SHP77 (cell line): Measurements from ENCODE around the gene ZNF362.
"Not testable (repeated sequence)": the region's sequence is repeated elsewhere in the genome, so short reads cannot be mapped to it uniquely, and the experiment has no call there.

Experiments used
- DNase-seq, 2 experiments: peaks; one replicate each; lab custom pipeline; 2025; lab: John Stamatoyannopoulos, UW

Gene ZNF362

DNA sequence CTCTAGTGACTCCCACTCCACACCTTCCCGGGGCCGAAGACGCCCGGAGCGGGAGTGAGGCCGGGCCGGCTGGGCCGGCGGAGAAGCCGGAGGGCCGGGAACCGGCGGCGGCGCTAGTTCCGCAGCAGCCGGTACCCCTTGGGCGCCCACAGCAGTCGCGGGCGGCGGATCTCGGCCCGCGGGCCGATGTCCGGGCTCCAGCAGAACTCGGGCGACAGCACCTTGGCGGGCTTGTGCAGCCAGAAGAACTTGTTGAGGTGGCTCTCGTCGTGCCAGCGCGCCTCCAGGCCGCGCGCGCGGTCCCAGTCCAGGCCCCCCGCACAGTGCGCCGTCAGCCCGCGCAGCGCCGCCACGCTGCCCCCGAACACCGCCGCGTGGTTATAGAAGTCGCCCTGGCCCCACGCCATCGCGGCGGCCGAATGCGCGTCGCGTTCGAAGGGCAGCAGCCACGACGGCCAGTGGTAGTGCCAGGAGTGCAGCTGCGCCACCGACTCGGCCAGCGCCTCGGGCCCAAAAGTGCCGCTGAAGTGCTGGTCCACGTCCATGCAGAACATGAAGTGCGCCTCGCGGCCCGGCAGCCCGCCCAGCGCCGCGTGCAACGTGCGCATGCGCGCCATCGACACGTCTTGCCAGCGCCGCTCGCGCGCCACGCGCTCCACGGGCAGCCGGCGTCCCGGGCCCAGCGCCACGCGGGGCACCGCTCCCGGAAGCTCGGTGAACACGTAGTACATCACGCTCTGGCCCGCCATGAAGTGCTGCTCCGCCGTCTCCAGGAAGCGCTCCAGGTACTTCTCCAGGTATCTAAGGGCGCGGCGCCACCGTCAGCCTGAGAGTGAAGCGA, 50.6 kb downstream of the ZNF362 start:
- DNase-seq: no peak

- no peak for DNase-seq
These were observed 51.2 kb downstream of the ZNF362 start for GRCh38 chr1:33307494-33307864.

- not testable (repeated sequence) for DNase-seq
These were observed 53.1 kb downstream of the ZNF362 start for GRCh38 chr1:33309351-33309750.

DNA sequence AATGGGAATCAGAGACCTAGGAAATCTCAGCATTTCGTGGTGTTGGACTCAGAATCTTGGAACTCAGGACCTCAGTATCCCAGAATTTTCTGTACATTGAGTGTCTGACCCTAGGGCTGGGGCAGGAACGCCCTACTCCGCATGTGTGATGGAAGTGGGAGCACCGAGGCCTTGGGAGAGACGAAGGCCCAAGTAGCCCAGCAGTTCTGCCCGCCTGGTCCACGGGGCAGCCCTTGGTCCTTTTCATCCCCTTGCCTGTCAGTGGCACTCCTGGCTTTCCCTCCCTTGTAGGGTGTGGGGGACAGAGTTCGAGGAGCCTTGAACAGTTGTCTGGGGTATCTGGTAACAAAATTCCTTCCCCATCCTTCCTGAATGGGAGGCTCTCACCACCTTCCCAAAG, 54.4 kb downstream of the ZNF362 start:
- DNase-seq: no peak

GRCh38 chr1:33311706-33312412, 55.6 kb downstream of the ZNF362 start:
- DNase-seq: no peak

GRCh38 chr1:33312413-33312749, 56.1 kb downstream of the ZNF362 start:
- DNase-seq: no peak

GRCh38 chr1:33314416-33314815, 58.1 kb downstream of the ZNF362 start:
- no peak for DNase-seq

DNA sequence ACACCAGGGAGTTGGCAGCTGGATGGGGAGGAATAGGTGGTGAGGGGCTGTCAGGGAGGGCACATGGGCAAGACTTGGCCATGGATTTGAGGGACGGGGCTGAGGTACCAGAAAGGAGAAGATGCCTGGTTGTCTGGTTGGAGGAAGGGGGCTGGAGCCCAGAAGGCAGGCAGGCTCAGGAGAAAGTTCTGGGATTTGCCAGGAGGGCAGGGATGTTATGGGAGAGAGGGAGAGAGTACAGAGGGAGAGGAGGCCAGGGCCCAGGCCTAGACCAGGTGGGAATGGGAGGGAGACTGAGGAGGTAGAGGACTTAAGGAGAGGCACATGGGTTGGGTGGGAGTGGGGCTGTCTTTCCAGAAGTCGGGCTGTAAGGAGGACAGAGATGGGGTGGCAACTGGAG, 60.3 kb downstream of the ZNF362 start:
- no peak for DNase-seq

GRCh38 chr1:33317354-33317753, 61.1 kb downstream of the ZNF362 start:
- DNase-seq: no peak

DNA sequence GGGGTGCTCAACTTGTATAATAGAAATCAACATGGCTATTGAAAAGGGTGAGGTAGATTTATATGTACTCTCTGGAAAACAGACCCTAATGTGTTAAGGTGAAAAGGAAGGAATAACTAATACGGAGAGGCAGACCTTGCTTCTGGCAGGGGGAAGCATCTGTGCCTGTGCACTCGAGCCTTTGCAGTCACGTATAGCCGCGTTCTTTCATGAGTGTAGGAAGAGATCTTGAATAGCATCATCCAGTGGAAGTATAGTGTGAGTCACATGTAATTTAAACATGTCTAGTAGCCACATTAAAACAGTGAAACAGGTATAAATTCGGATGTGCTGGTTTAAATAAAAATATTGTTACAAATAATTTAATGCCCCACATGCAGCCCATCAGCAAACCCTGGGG, 61.7 kb downstream of the ZNF362 start:
- DNase-seq: no peak

DNA sequence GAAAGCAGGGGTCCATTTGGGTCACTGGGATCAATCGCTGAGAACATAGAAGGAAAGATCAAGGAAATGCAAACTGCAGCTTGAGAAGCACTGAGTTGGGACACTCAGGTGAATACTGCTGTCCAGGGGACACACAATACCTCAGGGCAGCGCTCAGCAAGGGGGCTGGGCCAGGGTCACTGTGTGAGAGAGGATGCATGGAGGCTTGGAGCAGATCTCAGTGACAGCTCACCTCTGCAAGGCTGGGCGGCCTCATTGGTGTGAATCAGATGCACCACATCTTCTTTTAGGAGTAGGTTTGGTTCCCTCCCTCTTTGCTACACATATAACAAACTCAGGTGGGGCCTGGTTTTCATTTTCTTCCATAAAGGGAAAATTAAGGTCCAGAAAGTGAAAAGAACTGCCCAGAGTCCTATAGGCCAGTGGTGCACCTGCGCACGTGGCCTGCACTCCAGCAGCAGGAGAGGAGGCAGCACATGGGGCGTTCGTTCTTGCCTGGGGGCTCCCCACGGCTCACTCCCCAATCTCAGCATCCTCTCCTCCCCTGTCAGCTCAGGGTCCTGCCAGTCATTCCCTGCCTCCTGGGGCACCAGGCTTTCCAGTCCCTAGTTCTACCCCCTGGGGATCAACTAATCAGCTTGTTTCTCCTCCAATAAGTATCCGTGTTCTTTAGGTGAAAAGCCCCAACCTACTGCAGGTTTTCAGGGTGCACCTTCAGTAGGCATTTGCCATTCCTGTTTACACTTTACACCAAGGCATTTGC, 63.1 kb downstream of the ZNF362 start:
- no peak for DNase-seq

- no peak for DNase-seq
These were observed 63.8 kb downstream of the ZNF362 start for GRCh38 chr1:33319949-33320618.

DNA sequence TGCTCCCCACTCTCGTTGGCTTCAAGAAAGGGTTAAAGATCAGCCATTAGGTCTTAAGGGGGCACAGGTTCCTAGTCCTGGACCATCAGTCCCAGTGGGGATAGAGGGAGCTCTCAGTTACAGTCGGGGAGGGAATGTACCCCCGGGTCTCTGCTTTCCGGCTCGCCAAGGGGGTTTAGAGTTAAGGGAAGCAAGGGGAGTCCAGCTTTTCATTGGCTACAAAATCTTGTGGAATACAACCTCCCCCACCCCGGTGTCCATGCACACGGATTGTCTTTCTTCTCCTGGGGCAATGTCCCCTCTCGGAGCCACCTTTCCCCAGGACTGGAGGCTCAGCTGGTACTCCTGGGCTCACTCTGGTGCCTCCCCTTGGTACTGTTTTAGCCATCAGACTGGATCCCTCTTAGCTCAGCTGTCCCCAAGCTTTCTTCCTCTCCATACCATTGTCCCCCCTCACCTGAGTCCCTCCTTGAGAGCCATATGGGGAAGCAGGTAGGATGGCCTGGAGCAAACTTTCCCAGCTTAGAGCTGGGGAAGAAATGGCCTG, 64.4 kb downstream of the ZNF362 start, which contains the start of gene A3GALT2:
Gene A3GALT2 (minus strand): TSS at position 480 of the 547 bp plus-strand sequence. CDS start 0 bp downstream, at position 480.
- DNase-seq: no peak

DNA sequence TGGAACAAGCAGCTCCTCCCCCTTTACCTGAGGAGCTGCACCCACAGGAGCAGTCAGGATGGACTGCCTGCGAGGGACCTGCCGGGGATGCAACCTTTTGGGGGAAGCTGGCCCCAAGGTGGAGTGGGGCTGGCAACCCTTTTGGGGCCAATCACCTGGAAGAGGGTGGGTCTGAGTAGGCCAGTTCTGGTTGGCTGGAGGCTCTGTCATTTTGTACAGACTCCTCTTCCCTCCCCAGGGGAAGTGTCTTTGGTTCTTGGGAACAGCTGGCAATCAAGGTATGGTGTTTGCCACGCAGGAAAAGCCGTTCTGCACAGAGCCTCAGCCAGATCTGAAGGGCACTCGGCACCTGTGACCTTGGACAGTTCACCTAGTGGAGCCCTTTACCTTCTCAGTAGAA, 64.9 kb downstream of the ZNF362 start:
- DNase-seq: no peak

DNA sequence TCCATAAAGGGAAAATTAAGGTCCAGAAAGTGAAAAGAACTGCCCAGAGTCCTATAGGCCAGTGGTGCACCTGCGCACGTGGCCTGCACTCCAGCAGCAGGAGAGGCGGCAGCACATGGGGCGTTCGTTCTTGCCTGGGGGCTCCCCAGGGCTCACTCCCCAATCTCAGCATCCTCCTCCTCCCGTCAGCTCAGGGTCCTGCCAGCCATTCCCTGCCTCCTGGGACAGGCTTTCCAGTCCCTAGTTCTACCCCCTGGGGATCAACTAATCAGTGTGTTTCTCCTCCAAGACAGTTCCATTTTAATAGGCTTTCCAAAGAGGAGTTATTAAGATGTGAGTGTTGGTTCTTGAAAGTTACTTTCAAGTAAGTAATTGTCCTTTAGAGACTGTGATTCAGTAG, 65.8 kb downstream of the ZNF362 start:
- DNase-seq: no peak

- DNase-seq: no peak
These were observed 66.7 kb downstream of the ZNF362 start for GRCh38 chr1:33322870-33323585.

DNA sequence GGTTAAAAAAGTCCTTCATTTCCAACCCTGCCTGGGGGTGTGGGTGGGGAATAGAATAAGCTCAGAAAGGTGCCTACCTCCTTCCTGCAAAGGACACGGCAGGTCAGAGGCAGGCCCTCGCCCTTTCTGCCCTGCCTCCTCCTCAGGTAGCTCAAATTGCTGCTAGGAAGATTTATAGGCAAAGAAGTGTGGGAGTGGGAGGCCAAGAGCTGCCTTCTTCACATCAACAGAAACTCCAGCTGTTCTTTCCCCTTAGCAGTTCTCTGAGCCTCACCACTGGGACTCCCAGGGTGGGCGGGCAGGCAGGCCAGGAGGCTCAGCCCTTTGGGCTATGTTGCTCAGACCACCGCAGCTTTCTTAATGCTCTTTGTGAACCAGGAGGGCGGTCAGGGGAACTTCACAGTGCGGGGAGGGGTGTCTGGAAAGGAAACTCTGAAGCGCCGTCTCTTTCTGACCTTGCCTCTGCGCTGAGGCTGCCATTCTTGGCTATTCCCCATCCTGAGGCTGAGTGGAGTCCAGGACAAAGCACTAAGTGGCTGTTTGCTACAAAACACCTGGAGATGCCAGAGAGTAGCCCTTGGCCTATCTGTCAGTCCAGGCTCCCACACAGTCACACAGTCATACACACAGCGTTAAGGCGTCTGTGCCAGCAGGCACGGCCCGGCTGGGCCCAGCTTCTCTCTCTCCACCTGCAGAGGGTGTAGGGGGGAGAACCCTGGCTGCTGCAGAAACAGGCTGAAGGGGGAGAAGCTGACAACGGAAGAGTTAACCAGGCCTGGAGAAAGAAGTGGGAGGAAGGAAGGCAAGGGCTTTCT, 67.6 kb downstream of the ZNF362 start:
- no peak for DNase-seq

DNA sequence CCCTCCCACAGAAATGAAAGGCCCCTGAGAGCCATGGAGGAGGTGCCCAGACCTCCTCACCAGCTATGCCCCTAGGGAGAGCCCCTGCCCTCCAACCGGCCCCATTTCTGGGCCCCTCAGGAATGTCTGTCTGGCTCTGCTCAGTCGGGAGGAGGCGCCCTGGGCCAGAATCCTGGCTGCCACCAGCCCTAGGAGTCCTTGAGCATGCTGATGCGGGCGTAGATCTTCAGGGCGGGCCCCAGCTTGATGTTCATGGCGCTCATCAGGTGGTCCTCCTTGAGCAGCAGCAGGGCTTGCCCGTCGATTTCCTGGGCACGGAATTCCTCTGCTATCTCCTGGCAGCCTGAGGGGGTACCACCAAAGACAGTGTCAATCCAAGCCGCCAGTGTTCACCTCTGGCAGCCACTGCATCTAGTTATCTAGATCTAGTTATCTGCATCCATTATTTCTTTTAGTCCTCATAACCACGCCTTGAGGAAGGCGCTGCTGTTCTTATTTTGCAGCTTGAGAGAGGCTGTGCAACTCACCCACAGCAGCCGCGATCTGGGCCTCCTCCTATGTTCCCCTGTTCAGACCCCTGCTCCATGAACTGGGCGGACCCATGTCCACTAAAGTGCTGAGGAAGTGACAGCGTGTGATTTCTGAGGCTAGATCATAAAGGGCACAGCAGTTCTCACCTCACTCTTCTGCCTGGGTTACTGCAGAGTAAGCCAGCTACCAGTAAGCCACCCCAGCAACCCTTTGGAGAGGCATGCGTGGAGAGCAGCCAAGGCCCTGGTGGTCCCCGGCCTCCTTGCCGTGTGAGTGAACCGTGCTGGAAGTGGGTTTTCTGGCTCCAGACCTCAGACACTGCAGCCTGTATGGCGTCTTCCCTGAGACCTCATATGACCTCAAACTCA, 68.6 kb downstream of the ZNF362 start:
- no peak for DNase-seq

GRCh38 chr1:33326785-33327184, 70.5 kb downstream of the ZNF362 start:
- no peak for DNase-seq
